Astrocyte (in vitro differentiated cells and primary cell): ENCODE results near the gene LDLRAD4. TPM values are rescaled to one million over a fixed set of nuclear protein-coding genes. Genes with fewer than 3 reads are reported as not detected.

Experiments
- DNase-seq: peaks from one replicate; pipeline ENCODE4 v3.0.0-alpha.2; 2010; ENCODE audit warnings: low read depth
- FAIRE-seq: peaks from 2 replicates; lab custom pipeline; 2011; peaks lifted over from hg19 to GRCh38; lab: Jason Lieb, UNC
- H2AFZ ChIP-seq: 2 replicates; pipeline ENCODE4 v1.6.0; 2012; ENCODE audit warnings: low read depth, low read length, inconsistent platforms
- H3K27ac ChIP-seq: 2 replicates; pipeline ENCODE4 v1.5.1; 2011; ENCODE audit warnings: low read depth, low read length, inconsistent platforms
- H3K27me3 ChIP-seq: 2 replicates; pipeline ENCODE4 v1.6.0; 2011; ENCODE audit warnings: low read length, inconsistent platforms; ENCODE audit not compliant: insufficient read depth
- H3K36me3 ChIP-seq: 2 replicates; pipeline ENCODE4 v1.5.1; 2011; ENCODE audit warnings: low read length, inconsistent platforms; ENCODE audit not compliant: insufficient read depth
- H3K4me1 ChIP-seq: 2 replicates; pipeline ENCODE4 v1.5.1; 2011; ENCODE audit warnings: low read length, inconsistent platforms; ENCODE audit not compliant: insufficient read depth
- H3K4me2 ChIP-seq: 2 replicates; pipeline ENCODE4 v1.6.0; 2012; ENCODE audit warnings: low read length, inconsistent platforms
- H3K4me3 ChIP-seq: 2 replicates; pipeline ENCODE4 v1.5.1; 2011; ENCODE audit warnings: low read depth, mild to moderate bottlenecking, low read length, inconsistent platforms; ENCODE audit not compliant: insufficient read depth
- H3K79me2 ChIP-seq: 2 replicates; pipeline ENCODE4 v1.6.0; 2012; ENCODE audit warnings: mild to moderate bottlenecking, low read length, inconsistent platforms; ENCODE audit not compliant: insufficient read depth
- H3K9ac ChIP-seq: 2 replicates; pipeline ENCODE4 v1.6.0; 2012; ENCODE audit warnings: mild to moderate bottlenecking, low read length, inconsistent platforms
- H3K9me3 ChIP-seq: 2 replicates; pipeline ENCODE4 v1.5.1; 2012; ENCODE audit warnings: low read depth, mild to moderate bottlenecking, low read length, inconsistent platforms; ENCODE audit not compliant: insufficient read depth
- H4K20me1 ChIP-seq: 2 replicates; pipeline ENCODE4 v1.6.0; 2012; ENCODE audit warnings: low read length, inconsistent platforms; ENCODE audit not compliant: insufficient read depth
- H3K27ac Mint-ChIP-seq: one replicate; pipeline ENCODE4 v1.8.0; 2021; ENCODE audit warnings: mild to moderate bottlenecking, mixed read lengths; ENCODE audit not compliant: unreplicated experiment
- H3K27me3 Mint-ChIP-seq: one replicate; pipeline ENCODE4 v1.8.0; 2021; ENCODE audit warnings: low read depth, mixed read lengths; ENCODE audit not compliant: unreplicated experiment
- H3K36me3 Mint-ChIP-seq: one replicate; pipeline ENCODE4 v1.8.0; 2021; ENCODE audit warnings: low read depth, mixed read lengths; ENCODE audit not compliant: unreplicated experiment
- H3K4me1 Mint-ChIP-seq: one replicate; pipeline ENCODE4 v1.8.0; 2021; ENCODE audit warnings: low read depth, mixed read lengths; ENCODE audit not compliant: unreplicated experiment
- H3K4me3 Mint-ChIP-seq: one replicate; pipeline ENCODE4 v1.8.0; 2021; ENCODE audit warnings: mild to moderate bottlenecking, moderate library complexity, mixed read lengths; ENCODE audit not compliant: unreplicated experiment
- H3K9me3 Mint-ChIP-seq: one replicate; pipeline ENCODE4 v1.8.0; 2021; ENCODE audit warnings: mild to moderate bottlenecking, mixed read lengths; ENCODE audit not compliant: unreplicated experiment
- EZH2 ChIP-seq: IDR thresholded peaks from 2 replicates; pipeline ENCODE4 v1.6.1; 2012; ENCODE audit warnings: mild to moderate bottlenecking, low read length, inconsistent platforms; ENCODE audit not compliant: insufficient read depth
- total RNA-seq: library from RNA; stranded (reverse); gene quantifications from 2 replicates; pipeline ENCODE4 v1.2.1, GENCODE V29; 2021
- TF ChIP-seq, protein P1 (sequence below): IDR thresholded peaks from 2 replicates; pipeline ENCODE4 v1.5.1; 2011; ENCODE audit warnings: low read depth, mild to moderate bottlenecking, inconsistent platforms, low read length, moderate library complexity; ENCODE audit not compliant: insufficient read depth

LDLRAD4 gene
- total RNA-seq, 1 donor from 2014 or later = 26.0 TPM

DNA sequence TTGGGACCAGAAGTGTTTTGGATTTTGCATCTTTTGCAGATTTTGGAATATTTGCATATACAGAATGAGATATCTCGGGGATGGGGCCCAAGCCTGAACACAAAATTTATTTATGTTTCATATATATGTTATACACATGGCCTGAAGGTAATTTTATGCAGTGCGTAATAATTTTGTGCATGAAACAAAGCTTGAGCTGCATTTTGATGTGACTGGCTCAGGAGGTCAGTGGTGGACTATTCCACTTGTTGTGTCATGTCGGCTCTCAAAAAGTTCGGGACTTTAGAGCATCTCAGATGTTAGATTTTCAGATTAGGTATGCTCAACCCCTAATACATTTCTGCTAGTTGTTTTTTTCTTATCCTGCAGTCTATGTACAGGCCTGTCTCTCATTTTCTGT, 362.4 kb downstream of the LDLRAD4 start:
- Histone ChIP-seq H3K4me1 (no peaks in the 10 kb centered on the region), H3K79me2 (no peaks in the 10 kb centered on the region), H3K27ac (no peak overlapping the region), H4K20me1 (no peaks in the 10 kb centered on the region), H3K9me3 (no peaks in the 10 kb centered on the region), H3K4me2 (no peak overlapping the region), H3K27me3 (no peaks in the 10 kb centered on the region), H3K4me3 (no peak overlapping the region), H2AFZ (no peak overlapping the region), H3K9ac (no peak overlapping the region), H3K36me3 (no peaks in the 10 kb centered on the region)
- peaks cover 32% of the 10 kb centered on the region for H3K4me1 Mint-ChIP-seq
- no peak for FAIRE-seq
- DNase-seq = no peak
- H3K9me3 Mint-ChIP-seq = peaks cover 4% of the 10 kb centered on the region
- no peaks in the 10 kb centered on the region for H3K27me3 Mint-ChIP-seq
- H3K36me3 Mint-ChIP-seq = peaks cover 5% of the 10 kb centered on the region
- no peak overlapping the region for H3K4me3 Mint-ChIP-seq
- TF ChIP-seq EZH2 = no peak
- H3K27ac Mint-ChIP-seq = no peak overlapping the region

DNA sequence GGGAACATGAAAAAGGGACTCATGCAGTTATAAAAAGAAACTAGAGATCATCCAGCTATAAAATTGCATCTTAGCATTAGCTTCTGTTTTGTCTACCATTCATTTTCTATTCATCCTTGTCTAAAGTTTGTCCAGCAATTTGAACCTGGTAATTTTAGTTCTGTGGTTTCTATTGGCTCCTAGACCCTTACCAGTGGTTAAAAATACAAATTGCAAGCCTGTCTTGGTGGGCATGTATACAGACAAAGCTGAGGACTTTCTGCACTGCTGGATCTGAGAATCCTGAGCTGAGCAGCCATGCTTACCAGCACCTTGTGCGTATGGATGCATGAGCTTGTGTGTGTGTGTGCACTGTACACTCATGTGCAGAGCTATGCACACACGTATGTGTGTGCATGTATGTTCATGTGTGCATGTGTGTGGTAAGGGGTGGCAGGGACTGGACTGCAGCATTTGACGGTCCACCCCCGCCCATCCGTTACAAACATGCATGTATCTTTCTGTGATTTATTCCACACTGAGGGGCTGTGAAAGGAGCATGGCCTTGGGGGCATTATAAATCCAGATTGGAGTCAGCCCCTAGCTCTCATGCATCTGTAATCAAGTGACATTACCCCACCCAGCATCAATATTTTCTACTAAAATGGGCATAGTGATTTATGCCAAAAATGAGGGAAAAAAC, 363.1 kb downstream of the LDLRAD4 start:
- no peaks in the 10 kb centered on the region for H3K4me1 ChIP-seq
- no peaks in the 10 kb centered on the region for H3K79me2 ChIP-seq
- TF ChIP-seq, protein P1, sequence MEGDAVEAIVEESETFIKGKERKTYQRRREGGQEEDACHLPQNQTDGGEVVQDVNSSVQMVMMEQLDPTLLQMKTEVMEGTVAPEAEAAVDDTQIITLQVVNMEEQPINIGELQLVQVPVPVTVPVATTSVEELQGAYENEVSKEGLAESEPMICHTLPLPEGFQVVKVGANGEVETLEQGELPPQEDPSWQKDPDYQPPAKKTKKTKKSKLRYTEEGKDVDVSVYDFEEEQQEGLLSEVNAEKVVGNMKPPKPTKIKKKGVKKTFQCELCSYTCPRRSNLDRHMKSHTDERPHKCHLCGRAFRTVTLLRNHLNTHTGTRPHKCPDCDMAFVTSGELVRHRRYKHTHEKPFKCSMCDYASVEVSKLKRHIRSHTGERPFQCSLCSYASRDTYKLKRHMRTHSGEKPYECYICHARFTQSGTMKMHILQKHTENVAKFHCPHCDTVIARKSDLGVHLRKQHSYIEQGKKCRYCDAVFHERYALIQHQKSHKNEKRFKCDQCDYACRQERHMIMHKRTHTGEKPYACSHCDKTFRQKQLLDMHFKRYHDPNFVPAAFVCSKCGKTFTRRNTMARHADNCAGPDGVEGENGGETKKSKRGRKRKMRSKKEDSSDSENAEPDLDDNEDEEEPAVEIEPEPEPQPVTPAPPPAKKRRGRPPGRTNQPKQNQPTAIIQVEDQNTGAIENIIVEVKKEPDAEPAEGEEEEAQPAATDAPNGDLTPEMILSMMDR = no peak
- TF ChIP-seq EZH2 = no peak
- Mint-ChIP-seq H3K27ac (no peak overlapping the region), H3K4me3 (no peak overlapping the region), H3K27me3 (no peaks in the 10 kb centered on the region), H3K36me3 (peaks cover 5% of the 10 kb centered on the region), H3K4me1 (peaks cover 28% of the 10 kb centered on the region), H3K9me3 (peaks cover 4% of the 10 kb centered on the region)
- H3K4me2 ChIP-seq = no peak overlapping the region
- H3K4me3 ChIP-seq = no peak overlapping the region
- DNase-seq = no peak
- H3K27ac ChIP-seq = no peak overlapping the region
- no peaks in the 10 kb centered on the region for H3K9me3 ChIP-seq
- no peaks in the 10 kb centered on the region for H3K27me3 ChIP-seq
- H3K9ac ChIP-seq = no peak overlapping the region
- H2AFZ ChIP-seq = no peak overlapping the region
- H4K20me1 ChIP-seq = no peaks in the 10 kb centered on the region
- no peaks in the 10 kb centered on the region for H3K36me3 ChIP-seq
- FAIRE-seq = no peak

DNA sequence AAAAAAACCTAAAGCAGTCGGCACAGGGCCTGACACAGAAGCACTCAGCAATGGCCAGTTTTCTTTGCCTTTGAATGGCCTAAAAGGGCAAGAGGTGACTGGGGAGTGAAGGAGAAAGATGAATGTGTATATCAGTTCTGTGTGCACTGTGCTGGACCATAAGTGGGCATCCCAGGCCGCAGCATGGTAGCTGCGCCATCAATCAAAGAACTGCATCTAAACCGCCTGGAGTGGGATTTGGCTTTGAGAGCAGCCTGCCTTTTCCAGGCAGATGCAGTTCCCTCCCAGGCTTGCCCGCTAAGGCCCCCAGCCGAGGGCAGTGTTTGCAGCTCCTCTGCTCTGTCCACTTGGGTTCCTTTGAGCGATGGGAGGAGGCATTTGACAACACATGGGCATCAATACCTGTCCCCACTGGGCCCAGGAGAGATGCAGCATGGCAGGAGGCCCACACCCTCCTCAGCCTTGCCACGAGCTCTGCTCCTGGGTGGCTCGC, 363.7 kb downstream of the LDLRAD4 start:
- Mint-ChIP-seq H3K4me3 (no peak overlapping the region), H3K9me3 (peaks cover 4% of the 10 kb centered on the region), H3K27me3 (no peaks in the 10 kb centered on the region), H3K27ac (no peak overlapping the region), H3K4me1 (peaks cover 23% of the 10 kb centered on the region), H3K36me3 (peaks cover 5% of the 10 kb centered on the region)
- no peak for FAIRE-seq
- Histone ChIP-seq H3K4me2 (no peak overlapping the region), H3K36me3 (no peaks in the 10 kb centered on the region), H2AFZ (no peak overlapping the region), H3K4me1 (no peaks in the 10 kb centered on the region), H3K9me3 (no peaks in the 10 kb centered on the region), H3K9ac (no peak overlapping the region), H3K27me3 (no peaks in the 10 kb centered on the region), H3K79me2 (no peaks in the 10 kb centered on the region), H3K27ac (no peak overlapping the region), H3K4me3 (no peak overlapping the region), H4K20me1 (no peaks in the 10 kb centered on the region)
- TF ChIP-seq, protein P1 = no peak
- no peak for TF ChIP-seq EZH2
- no peak for DNase-seq
